ENCODE data around the gene LIPA.
"Not testable (repeated sequence)": the region's sequence is repeated elsewhere in the genome, so short reads cannot be mapped to it uniquely, and the experiment has no call there.

LIPA gene

GRCh38 chr10:89269433-89270152 lies 18.0 kb upstream of the LIPA start:
- no peak for DNase-seq

- DNase-seq: no peak
Measured at GRCh38 chr10:89266721-89267453, 15.3 kb upstream of the LIPA start.

GRCh38 chr10:89263531-89263930 lies 12.0 kb upstream of the LIPA start:
- DNase-seq: no peak

DNA sequence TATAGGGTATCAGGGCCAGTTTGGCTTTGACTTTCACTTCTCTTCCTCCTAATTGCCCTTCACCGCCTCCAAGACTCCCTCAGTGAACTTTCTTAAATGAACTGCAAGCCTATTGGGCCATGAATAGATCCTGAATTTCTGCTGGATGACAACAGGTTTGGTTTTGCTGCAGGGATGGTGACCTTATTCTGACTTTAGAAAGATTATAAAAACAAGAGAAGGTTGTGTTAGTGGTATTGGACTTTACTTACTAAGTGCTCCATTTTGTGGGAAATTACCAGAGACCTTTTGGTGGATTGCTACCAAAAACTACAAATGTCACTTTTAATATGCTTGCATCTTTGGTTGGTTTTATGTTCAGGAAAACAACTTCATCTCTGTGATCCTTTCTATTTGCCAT lies 11.5 kb upstream of the LIPA start:
- no peak for DNase-seq

GRCh38 chr10:89262086-89263051 lies 10.8 kb upstream of the LIPA start:
- peak; percentile 36 for DNase-seq

DNA sequence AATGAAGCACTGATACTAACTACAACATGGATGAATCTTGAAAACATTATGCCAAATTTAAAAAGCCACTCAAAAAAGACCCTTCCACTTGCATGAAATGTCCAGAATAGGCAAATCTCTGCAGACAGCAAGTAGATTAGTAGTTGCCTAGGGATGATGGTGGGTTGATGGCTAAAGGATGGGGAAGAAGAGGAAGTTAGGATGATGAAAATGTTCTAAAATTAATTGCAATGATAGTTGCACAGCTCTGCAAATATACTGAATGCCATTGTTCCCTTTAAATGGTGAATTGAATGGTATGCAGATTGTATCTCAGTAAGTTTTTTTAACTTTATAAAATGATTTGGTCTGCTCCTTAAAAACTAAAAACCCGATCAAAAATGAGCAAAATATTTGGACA lies 7.3 kb upstream of the LIPA start:
- no peak for DNase-seq

DNA sequence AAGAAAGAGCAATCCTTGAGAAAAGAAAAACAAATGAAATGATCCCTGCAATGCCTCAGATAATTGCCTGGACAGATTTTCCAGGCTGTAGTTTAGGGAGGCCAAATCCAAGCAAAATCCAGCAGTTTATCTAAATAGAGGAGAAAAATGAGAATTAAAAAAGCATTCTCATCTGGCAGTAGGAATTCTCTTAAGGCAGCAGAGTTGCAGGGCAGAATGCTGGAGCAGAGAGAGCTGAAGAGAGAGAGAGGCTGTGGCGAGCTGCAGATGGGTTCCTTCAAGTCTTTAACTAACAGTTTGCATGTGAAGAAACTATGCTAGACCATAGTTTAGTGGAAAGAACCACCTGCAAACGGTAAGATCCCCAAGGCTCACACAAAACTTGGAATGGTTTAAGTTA lies 6.0 kb upstream of the LIPA start:
- no peak for DNase-seq

DNA sequence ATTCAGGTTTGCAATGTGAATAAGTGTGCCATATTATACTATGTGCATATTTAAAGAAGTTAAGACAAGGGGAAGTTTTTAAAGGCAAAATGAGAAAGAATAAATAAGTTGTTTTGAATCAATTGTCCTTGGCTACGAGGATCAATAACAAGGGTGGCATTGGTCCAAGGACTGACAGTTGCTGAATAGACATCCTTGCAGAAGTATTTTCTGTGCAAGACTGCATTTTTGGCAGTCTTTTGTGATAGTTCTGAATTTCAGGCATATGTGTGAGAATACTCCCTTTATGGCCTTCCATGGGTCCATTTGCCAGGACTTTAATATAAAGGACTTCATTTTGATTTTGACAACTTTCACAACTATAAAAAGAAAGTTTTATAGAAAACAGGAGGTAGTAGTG lies 5.4 kb upstream of the LIPA start:
- no peak for DNase-seq

GRCh38 chr10:89256340-89256739 lies 4.8 kb upstream of the LIPA start:
- no peak for DNase-seq

DNA sequence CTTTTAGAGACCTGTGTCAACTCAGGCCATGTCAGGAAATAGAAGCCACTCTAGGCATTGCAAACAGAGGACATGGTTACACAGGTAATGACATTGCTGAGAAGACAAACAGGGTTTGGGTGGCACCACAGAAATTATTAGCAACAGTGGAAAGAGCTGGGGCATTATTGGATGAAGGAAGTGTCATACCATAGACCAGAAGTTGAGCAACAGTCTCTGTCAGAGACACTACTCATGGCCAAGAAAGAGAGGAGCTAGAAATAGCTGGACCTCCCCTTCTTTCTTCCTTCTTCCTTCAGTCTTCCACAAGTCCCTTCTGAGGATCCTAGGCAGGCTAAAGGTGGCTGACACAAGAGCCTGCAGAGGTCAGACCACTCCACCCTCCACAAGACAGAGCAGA lies 4.2 kb upstream of the LIPA start:
- no peak for DNase-seq

DNA sequence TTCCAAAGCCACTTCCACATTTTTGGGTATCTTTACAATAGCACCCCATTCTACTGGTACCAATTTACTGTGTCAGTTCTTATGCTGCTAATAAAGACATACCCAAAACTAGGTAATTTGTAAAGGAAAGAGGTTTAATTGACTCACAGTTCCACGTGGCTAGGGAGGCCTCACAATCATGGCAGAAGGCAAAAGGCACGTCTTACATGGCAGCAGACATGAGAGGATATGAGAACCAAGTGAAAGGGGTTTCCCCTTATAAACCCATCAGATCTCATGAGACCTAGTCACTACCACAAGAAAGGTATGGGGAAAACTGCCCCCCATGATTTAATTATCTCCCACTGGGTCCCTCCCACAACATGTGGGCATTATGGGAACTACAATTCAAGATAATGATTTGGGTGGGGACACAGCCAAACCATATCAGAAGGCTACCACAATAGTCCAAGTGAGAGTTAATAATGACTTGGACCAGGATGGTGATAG lies 3.6 kb upstream of the LIPA start:
- not testable (repeated sequence) for DNase-seq

DNA sequence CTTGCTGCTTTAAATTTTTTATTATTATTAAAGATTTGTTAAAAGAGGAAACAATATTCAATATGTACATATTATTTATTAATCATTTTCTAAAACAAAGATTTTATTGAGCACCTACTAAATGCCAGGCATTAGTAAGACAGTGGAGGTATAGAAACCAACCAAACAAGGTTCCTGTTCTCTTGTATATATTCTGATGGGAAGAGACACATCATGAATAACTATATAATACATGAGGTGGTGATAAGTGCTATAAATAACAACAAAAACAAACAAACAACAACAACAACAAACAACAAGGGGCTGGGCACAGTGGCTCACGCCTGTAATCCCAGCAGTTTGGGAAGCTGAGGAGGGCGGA lies 630 bp upstream of the LIPA start:
- DNase-seq: no peak

DNA sequence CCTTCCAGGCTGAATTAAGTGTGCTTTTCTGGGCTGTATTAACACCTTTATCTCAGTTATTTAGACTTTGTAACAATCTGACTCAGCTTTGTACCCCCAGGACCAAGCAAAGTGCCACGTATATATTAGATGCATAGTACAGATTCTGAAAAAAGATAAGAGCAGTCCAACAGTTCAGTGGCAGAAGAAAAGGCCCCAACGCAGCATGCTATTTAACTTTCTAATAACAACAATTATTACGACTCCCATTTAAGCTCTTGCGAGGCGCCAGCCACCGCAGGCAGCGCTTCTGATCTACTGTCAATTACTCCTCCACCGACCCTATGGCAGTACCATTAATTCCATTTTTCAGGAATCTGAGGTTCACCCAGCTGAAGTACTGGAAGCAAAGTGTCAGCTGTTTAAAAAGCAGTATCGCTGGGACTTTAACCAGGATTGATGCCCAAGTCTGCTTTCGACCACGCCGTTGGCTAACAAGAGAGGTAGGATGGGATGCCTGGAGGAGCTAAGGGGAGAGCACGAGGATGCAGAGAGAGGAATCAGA lies 638 bp downstream of the LIPA start:
- no peak for DNase-seq

GRCh38 chr10:89248990-89249389 lies 2.6 kb downstream of the LIPA start:
- DNase-seq: no peak

- not testable (repeated sequence) for DNase-seq
Measured at GRCh38 chr10:89247623-89248022, 4.0 kb downstream of the LIPA start.

DNA sequence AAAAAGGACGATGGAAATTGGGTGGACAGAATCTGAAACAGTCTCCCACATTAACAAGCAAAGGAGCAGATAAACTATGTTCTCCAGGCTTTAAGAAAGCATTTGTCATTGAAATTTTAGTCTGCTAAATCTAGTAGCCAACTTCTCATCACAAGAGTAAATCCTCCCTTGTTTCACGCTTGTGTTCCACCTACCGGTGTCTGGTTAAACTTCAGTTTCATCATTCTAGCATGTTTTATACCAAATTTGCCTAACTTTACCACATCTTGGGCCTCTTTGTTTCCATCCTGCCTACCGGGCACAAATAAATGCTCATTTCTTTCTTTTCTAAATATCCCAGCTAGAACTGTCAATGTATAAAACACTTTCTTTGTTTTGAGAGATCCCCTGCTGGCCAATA lies 5.8 kb downstream of the LIPA start:
- no peak for DNase-seq

DNA sequence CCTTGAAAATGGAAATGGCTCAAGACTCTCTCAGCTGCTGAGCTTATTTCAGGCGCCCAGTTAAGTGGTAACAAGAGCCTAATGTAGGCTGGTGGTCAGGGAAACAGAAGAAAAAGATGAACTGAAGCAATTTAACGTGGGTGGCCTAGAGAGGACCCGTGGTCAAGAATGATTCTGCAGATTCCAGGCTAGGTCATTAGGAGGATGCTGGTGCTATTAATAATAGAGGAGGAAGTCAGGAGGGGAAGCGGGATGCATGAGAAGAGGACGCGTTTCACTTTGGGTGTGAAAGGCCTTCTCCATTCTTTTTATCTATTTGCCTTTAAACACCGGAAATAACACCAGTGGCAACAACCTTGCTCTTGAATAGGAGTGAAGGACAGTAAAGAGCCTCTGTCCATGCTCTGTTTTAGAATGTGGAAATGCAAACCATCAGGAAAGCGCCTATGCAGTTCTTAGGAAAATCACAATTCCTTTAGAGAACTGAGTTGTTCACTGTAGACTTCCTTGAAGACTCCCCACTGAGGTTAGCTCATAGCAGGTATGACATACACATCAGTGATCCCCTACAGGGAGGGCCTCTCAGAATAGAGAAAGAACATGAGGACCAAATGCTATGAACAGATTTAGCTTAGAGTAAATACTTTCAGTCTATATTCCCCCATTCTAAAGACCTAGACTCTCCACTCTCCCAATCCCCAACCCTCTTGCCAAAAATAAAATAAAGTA lies 8.6 kb downstream of the LIPA start:
- DNase-seq: no peak

- no peak for DNase-seq
Measured at GRCh38 chr10:89242345-89242684, 9.3 kb downstream of the LIPA start.

GRCh38 chr10:89241486-89242344 lies 9.9 kb downstream of the LIPA start:
- peak; percentile 36 for DNase-seq

GRCh38 chr10:89241026-89241425 lies 10.5 kb downstream of the LIPA start:
- no peak for DNase-seq

- DNase-seq: no peak
Measured at GRCh38 chr10:89240519-89240918, 11.1 kb downstream of the LIPA start.

Data from HCEC 1CT (cell line).